Measurements from ENCODE around the gene PTPRN2.

The PTPRN2 gene

GRCh38 chr7:157651366-157652160 lies 936.1 kb downstream of the PTPRN2 start:
- Histone ChIP-seq H3K9ac (ENCODE audit: low read length) (no peak overlapping the region), H3K4me3 (ENCODE audit: low read depth in 1 of 2, low read length in 2 of 2) (no peak overlapping the region), H3K36me3 (ENCODE audit: insufficient read depth, low read length) (no peaks in the 10 kb centered on the region), H3K4me1 (ENCODE audit: insufficient read depth, low read length) (no peaks in the 10 kb centered on the region), H3K9me3 (ENCODE audit: low read length) (no peaks in the 10 kb centered on the region), H3K27ac (ENCODE audit: low read depth, low read length) (no peak overlapping the region), H3K27me3 (ENCODE audit: control insufficient read depth in 1 of 2, insufficient read depth in 2 of 2, low read length in 2 of 2) (no peaks in the 10 kb centered on the region)

DNA sequence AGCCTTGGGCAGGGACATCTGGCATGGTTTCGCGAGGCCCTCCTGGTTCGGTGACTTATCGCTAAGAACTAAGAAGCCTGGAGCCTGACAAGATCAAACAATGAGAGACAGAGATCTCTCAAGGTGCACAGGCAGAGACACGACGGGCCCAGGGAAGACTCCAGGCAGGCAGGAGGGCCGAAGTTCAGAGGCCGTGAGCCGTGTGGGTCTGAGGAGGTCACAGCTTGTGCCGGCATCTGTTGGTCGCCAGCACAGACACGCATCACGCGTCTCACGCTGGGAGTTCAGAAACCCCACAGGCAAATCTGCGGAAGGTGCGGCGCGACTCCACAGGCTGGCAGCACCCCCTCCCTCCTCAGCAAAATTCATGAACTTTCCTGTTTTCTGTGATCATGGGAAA lies 936.8 kb downstream of the PTPRN2 start:
- no peaks in the 10 kb centered on the region for H3K27me3 ChIP-seq (ENCODE audit: control insufficient read depth in 1 of 2, insufficient read depth in 2 of 2, low read length in 2 of 2)
- H3K4me1 ChIP-seq (ENCODE audit: insufficient read depth, low read length) = no peaks in the 10 kb centered on the region
- no peak overlapping the region for H3K27ac ChIP-seq (ENCODE audit: low read depth, low read length)
- no peaks in the 10 kb centered on the region for H3K36me3 ChIP-seq (ENCODE audit: insufficient read depth, low read length)
- no peak overlapping the region for H3K9ac ChIP-seq (ENCODE audit: low read length)
- H3K9me3 ChIP-seq (ENCODE audit: low read length) = no peaks in the 10 kb centered on the region
- no peak overlapping the region for H3K4me3 ChIP-seq (ENCODE audit: low read depth in 1 of 2, low read length in 2 of 2)

- H3K9me3 ChIP-seq (ENCODE audit: low read length) = no peaks in the 10 kb centered on the region
- no peaks in the 10 kb centered on the region for H3K27me3 ChIP-seq (ENCODE audit: control insufficient read depth in 1 of 2, insufficient read depth in 2 of 2, low read length in 2 of 2)
- H3K9ac ChIP-seq (ENCODE audit: low read length) = no peak overlapping the region
- H3K36me3 ChIP-seq (ENCODE audit: insufficient read depth, low read length) = no peaks in the 10 kb centered on the region
- no peak overlapping the region for H3K27ac ChIP-seq (ENCODE audit: low read depth, low read length)
- no peak overlapping the region for H3K4me3 ChIP-seq (ENCODE audit: low read depth in 1 of 2, low read length in 2 of 2)
- no peaks in the 10 kb centered on the region for H3K4me1 ChIP-seq (ENCODE audit: insufficient read depth, low read length)
These were observed 937.4 kb downstream of the PTPRN2 start for GRCh38 chr7:157650131-157650631.

DNA sequence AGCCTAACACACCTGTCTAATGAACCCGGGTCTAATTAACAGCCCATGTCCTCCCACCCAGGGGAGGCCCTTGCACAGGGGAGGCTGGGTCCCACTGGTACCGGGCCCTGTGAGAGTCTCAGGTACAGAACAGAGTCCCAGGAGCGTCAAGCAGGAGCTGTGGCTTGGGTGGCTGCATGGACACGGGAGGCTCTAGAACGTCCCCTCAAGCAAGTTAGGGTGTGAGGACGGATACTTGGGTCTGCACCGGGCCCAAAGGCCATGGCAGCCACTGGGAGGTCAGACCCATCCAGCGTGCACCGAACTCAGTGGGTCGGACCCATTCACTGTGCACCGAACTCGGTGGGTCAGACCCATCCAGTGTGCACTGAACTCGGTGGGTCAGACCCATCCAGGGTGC lies 941.1 kb downstream of the PTPRN2 start:
- Histone ChIP-seq H3K9me3 (ENCODE audit: low read length) (no peaks in the 10 kb centered on the region), H3K4me1 (ENCODE audit: insufficient read depth, low read length) (no peaks in the 10 kb centered on the region), H3K27me3 (ENCODE audit: control insufficient read depth in 1 of 2, insufficient read depth in 2 of 2, low read length in 2 of 2) (no peaks in the 10 kb centered on the region), H3K9ac (ENCODE audit: low read length) (no peak overlapping the region), H3K4me3 (ENCODE audit: low read depth in 1 of 2, low read length in 2 of 2) (no peak overlapping the region), H3K27ac (ENCODE audit: low read depth, low read length) (no peak overlapping the region), H3K36me3 (ENCODE audit: insufficient read depth, low read length) (no peaks in the 10 kb centered on the region)

DNA sequence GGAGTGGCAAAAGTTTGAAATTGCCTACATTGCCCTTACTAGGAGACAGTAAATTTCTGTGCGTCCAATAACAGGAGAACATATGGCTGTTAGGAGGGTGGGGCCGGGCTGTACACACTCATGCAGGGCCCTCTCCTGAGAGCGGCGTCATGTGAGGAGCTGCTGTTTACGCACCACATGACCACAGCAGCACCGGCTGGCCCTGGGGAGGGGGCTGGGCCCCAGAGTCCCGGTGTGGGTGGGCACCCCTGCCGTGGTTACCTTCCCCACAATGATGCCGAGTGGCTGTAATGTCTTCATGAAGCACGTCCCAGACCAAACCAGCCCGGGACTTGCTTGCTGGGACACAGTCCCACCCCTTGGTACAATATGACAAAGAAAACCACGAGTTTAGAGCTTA lies 942.1 kb downstream of the PTPRN2 start:
- Histone ChIP-seq H3K27me3 (ENCODE audit: control insufficient read depth in 1 of 2, insufficient read depth in 2 of 2, low read length in 2 of 2) (no peaks in the 10 kb centered on the region), H3K36me3 (ENCODE audit: insufficient read depth, low read length) (no peaks in the 10 kb centered on the region), H3K9me3 (ENCODE audit: low read length) (peaks cover 2% of the 10 kb centered on the region), H3K9ac (ENCODE audit: low read length) (no peak overlapping the region), H3K27ac (ENCODE audit: low read depth, low read length) (no peak overlapping the region), H3K4me3 (ENCODE audit: low read depth in 1 of 2, low read length in 2 of 2) (no peak overlapping the region), H3K4me1 (ENCODE audit: insufficient read depth, low read length) (no peaks in the 10 kb centered on the region)

DNA sequence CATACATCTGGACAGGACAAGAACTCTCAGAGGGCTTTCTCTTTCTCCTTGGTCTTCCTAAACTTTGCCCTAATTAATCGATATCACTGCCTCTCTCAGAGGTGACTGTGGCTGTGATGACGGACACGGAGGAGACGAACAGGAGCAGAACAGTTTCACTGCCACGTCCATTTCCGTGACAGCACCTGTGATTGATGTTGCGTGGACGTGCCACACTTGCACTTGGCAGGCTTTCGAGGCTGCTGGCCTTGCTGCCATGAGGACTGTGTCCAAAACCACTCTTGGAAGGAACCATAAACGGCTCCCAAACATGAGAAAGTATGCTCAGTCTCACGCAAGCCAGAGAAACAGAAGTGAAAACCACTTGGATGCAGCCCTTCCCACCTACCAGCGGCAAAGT lies 942.7 kb downstream of the PTPRN2 start:
- H3K9ac ChIP-seq (ENCODE audit: low read length) = no peak overlapping the region
- no peaks in the 10 kb centered on the region for H3K36me3 ChIP-seq (ENCODE audit: insufficient read depth, low read length)
- no peak overlapping the region for H3K4me3 ChIP-seq (ENCODE audit: low read depth in 1 of 2, low read length in 2 of 2)
- no peak overlapping the region for H3K27ac ChIP-seq (ENCODE audit: low read depth, low read length)
- H3K4me1 ChIP-seq (ENCODE audit: insufficient read depth, low read length) = no peaks in the 10 kb centered on the region
- H3K9me3 ChIP-seq (ENCODE audit: low read length) = peaks cover 4% of the 10 kb centered on the region
- H3K27me3 ChIP-seq (ENCODE audit: control insufficient read depth in 1 of 2, insufficient read depth in 2 of 2, low read length in 2 of 2) = no peaks in the 10 kb centered on the region

GRCh38 chr7:157643525-157643970 lies 944.1 kb downstream of the PTPRN2 start:
- no peak overlapping the region for H3K4me3 ChIP-seq (ENCODE audit: low read depth in 1 of 2, low read length in 2 of 2)
- no peak overlapping the region for H3K9ac ChIP-seq (ENCODE audit: low read length)
- no peaks in the 10 kb centered on the region for H3K4me1 ChIP-seq (ENCODE audit: insufficient read depth, low read length)
- no peaks in the 10 kb centered on the region for H3K36me3 ChIP-seq (ENCODE audit: insufficient read depth, low read length)
- H3K27me3 ChIP-seq (ENCODE audit: control insufficient read depth in 1 of 2, insufficient read depth in 2 of 2, low read length in 2 of 2) = no peaks in the 10 kb centered on the region
- H3K9me3 ChIP-seq (ENCODE audit: low read length) = peaks cover 4% of the 10 kb centered on the region
- H3K27ac ChIP-seq (ENCODE audit: low read depth, low read length) = no peak overlapping the region

GRCh38 chr7:157641866-157642265 lies 945.8 kb downstream of the PTPRN2 start:
- no peaks in the 10 kb centered on the region for H3K36me3 ChIP-seq (ENCODE audit: insufficient read depth, low read length)
- peaks cover 4% of the 10 kb centered on the region for H3K9me3 ChIP-seq (ENCODE audit: low read length)

DNA sequence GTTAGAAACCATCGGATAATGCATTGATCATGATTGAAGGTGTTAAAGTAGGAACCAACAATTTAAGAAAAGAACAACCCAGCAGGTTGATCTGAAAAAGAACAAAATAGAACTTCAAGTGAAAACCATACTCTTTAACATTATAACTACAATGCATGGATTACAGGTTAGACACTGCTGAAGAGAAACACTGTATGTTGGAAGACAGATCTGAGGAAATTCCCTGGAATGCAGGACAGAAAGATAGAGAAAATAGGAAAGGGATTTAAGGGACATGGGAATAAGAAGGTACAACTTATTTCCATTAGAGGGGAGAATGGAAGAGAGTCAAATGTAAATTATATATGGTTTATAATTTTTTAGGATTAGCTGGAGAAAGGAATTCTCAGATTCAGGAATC lies 947.5 kb downstream of the PTPRN2 start:
- H3K9me3 ChIP-seq (ENCODE audit: low read length) = peaks cover 4% of the 10 kb centered on the region
- H3K27ac ChIP-seq (ENCODE audit: low read depth, low read length) = no peak overlapping the region
- H3K9ac ChIP-seq (ENCODE audit: low read length) = no peak overlapping the region
- H3K36me3 ChIP-seq (ENCODE audit: insufficient read depth, low read length) = no peaks in the 10 kb centered on the region
- H3K4me1 ChIP-seq (ENCODE audit: insufficient read depth, low read length) = no peaks in the 10 kb centered on the region
- no peak overlapping the region for H3K4me3 ChIP-seq (ENCODE audit: low read depth in 1 of 2, low read length in 2 of 2)
- no peaks in the 10 kb centered on the region for H3K27me3 ChIP-seq (ENCODE audit: control insufficient read depth in 1 of 2, insufficient read depth in 2 of 2, low read length in 2 of 2)

More at GRCh38 chr7:157641866-157642265, 945.8 kb downstream of the PTPRN2 start:
- H3K4me3 ChIP-seq (ENCODE audit: low read depth in 1 of 2, low read length in 2 of 2) = no peak overlapping the region
- H3K4me1 ChIP-seq (ENCODE audit: insufficient read depth, low read length) = no peaks in the 10 kb centered on the region
- no peak overlapping the region for H3K27ac ChIP-seq (ENCODE audit: low read depth, low read length)
- no peak overlapping the region for H3K9ac ChIP-seq (ENCODE audit: low read length)
- no peaks in the 10 kb centered on the region for H3K27me3 ChIP-seq (ENCODE audit: control insufficient read depth in 1 of 2, insufficient read depth in 2 of 2, low read length in 2 of 2)

- Histone ChIP-seq H3K27me3 (ENCODE audit: control insufficient read depth in 1 of 2, insufficient read depth in 2 of 2, low read length in 2 of 2) (peaks cover 0 to 3% of the 10 kb centered on the region in 2 donors), H3K27ac (ENCODE audit: low read depth, low read length) (no peak overlapping the region), H3K36me3 (ENCODE audit: insufficient read depth, low read length) (no peaks in the 10 kb centered on the region), H3K4me1 (ENCODE audit: insufficient read depth, low read length) (no peaks in the 10 kb centered on the region), H3K9ac (ENCODE audit: low read length) (no peak overlapping the region), H3K4me3 (ENCODE audit: low read depth in 1 of 2, low read length in 2 of 2) (no peak overlapping the region), H3K9me3 (ENCODE audit: low read length) (peaks cover 4% of the 10 kb centered on the region)
These were observed 949.1 kb downstream of the PTPRN2 start for GRCh38 chr7:157638563-157638962.

DNA sequence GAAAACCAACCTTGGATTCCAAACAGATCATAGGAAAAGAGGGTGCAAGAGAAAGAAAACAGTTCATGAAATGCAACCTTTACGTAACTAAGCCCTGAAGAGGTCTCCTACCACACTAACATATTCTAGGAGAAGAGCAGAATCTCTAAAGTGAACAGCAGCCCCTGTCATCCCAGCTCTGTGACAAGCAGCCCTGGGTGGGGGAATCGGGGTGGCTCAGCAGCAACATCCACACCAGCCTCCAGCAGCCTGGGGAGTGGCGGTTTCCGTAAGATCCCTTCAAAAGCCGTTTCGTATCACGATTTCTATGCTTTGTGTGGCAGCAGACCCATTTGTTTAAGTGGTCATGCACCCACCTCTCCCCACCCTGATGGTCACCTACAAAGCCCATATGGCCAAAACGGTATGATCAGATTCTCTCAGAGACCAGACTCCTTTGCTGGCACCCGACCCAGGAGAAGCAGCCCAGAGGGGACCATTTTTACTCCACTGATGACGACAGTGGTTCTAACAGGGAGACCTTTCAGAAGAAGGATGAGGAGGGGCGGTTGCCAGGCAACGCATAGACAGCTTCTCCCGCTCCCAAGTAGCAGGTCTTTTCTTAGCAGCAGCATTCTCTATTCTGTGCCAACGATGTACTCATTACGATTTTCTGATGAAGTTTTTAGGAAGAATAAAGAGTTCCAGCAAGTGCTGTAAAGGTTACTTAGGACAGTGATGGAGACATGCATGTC lies 950.2 kb downstream of the PTPRN2 start:
- no peak overlapping the region for H3K4me3 ChIP-seq (ENCODE audit: low read depth in 1 of 2, low read length in 2 of 2)
- H3K9me3 ChIP-seq (ENCODE audit: low read length) = peaks cover 4% of the 10 kb centered on the region
- no peak overlapping the region for H3K27ac ChIP-seq (ENCODE audit: low read depth, low read length)

More for the DNA sequence above, 950.2 kb downstream of the PTPRN2 start:
- H3K27me3 ChIP-seq (ENCODE audit: control insufficient read depth in 1 of 2, insufficient read depth in 2 of 2, low read length in 2 of 2) = peaks cover 0 to 5% of the 10 kb centered on the region in 2 donors
- no peak overlapping the region for H3K9ac ChIP-seq (ENCODE audit: low read length)
- H3K36me3 ChIP-seq (ENCODE audit: insufficient read depth, low read length) = no peaks in the 10 kb centered on the region
- H3K4me1 ChIP-seq (ENCODE audit: insufficient read depth, low read length) = no peaks in the 10 kb centered on the region

Measured in muscle layer of colon (tissue), 2 donors.